Endothelial cell of umbilical vein (primary cell): Measurements from ENCODE around the gene ZFHX2. TPM values are rescaled to one million over a fixed set of nuclear protein-coding genes. Genes with fewer than 3 reads are reported as not detected.

Source experiments
- BruUV-seq: library from RNA; stranded (reverse); fragments of 400-500 nt; replicated peaks from 2 replicates; lab custom pipeline; 2021; lab: Mats Ljungman, UMichigan
- CTCF ChIA-PET: fragments of 300-600, 350-600 bp; sonication (Branson Sonifier 250); formaldehyde crosslinking; loops from one replicate; lab custom pipeline; 2021; ENCODE audit warnings: antibody characterized with exemption, inconsistent platforms; lab: Charles Lee
- POLR2A ChIA-PET: fragments of 300-600, 350-600 bp; sonication (Branson Sonifier 250); formaldehyde crosslinking; loops from one replicate; lab custom pipeline; 2021; ENCODE audit warnings: antibody characterized with exemption, inconsistent platforms; lab: Charles Lee
- DNase-seq: peaks from one replicate; pipeline ENCODE4 v3.0.0-alpha.2; 2011; ENCODE audit warnings: low read depth, low spot score
- FAIRE-seq: peaks from 2 replicates; lab custom pipeline; 2011; peaks lifted over from hg19 to GRCh38; lab: Jason Lieb, UNC
- H2AFZ ChIP-seq: 2 replicates; pipeline ENCODE4 v1.6.0; 2012; ENCODE audit warnings: low read depth, low read length, control low read depth, inconsistent platforms
- H3K27ac ChIP-seq: 2 replicates; pipeline ENCODE4 v1.5.1; 2011; ENCODE audit warnings: low read depth, mild to moderate bottlenecking, control low read depth, low read length, moderate library complexity; ENCODE audit not compliant: insufficient read depth
- H3K27me3 ChIP-seq, 2 experiments: 2 replicates each; pipeline versions ENCODE4 v1.6.0 to v1.6.1; 2011; ENCODE audit warnings: low read length in 2 of 2, mixed read lengths in 1 of 2; ENCODE audit not compliant: control insufficient read depth in 2 of 2, insufficient read depth in 2 of 2
- H3K36me3 ChIP-seq, 2 experiments: 2 replicates in 1 of 2; 3 replicates in 1 of 2; pipeline ENCODE4 v1.5.1; 2011; ENCODE audit warnings: low read length in 2 of 2, mild to moderate bottlenecking in 1 of 2, moderate library complexity in 1 of 2; ENCODE audit not compliant: control insufficient read depth in 2 of 2, insufficient read depth in 2 of 2; ENCODE audit errors: extremely low read depth in 1 of 2
- H3K4me1 ChIP-seq: 3 replicates; pipeline ENCODE4 v1.5.1; 2011; ENCODE audit warnings: mild to moderate bottlenecking, low read length; ENCODE audit not compliant: control insufficient read depth, insufficient read depth; ENCODE audit errors: extremely low read depth
- H3K4me2 ChIP-seq: 2 replicates; pipeline ENCODE4 v1.6.1; 2011; ENCODE audit warnings: low read length, control low read depth, mixed read lengths; ENCODE audit not compliant: insufficient read depth
- H3K4me3 ChIP-seq, 3 experiments: fragments of 200-600 bp in 1 of 3; sonication (generic), shearing (Covaris generic) in 1 of 3; replicated peaks in 1 of 3; 2 replicates each; pipeline ENCODE4 v1.5.1; 2011 to 2016; ENCODE audit warnings: control low read depth in 3 of 3, low read length in 3 of 3, mild to moderate bottlenecking in 2 of 3, inconsistent platforms in 1 of 3, low read depth in 1 of 3, moderate library complexity in 1 of 3; ENCODE audit not compliant: insufficient read depth in 1 of 3
- H3K79me2 ChIP-seq: 2 replicates; pipeline ENCODE4 v1.6.0; 2012; ENCODE audit warnings: low read length, inconsistent platforms; ENCODE audit not compliant: control insufficient read depth, insufficient read depth
- H3K9ac ChIP-seq: replicated peaks from 2 replicates; pipeline ENCODE3; 2011; ENCODE audit warnings: low read length, control low read depth; ENCODE audit not compliant: insufficient read depth; ENCODE audit errors: extremely low read depth
- H3K9me1 ChIP-seq: replicated peaks from 3 replicates; pipeline ENCODE4 v1.6.0; 2011; ENCODE audit warnings: mild to moderate bottlenecking, low read length; ENCODE audit not compliant: control insufficient read depth, insufficient read depth; ENCODE audit errors: extremely low read depth
- H3K9me3 ChIP-seq: replicated peaks from 2 replicates; pipeline ENCODE4 v1.5.1; 2012; ENCODE audit warnings: low read length, inconsistent platforms; ENCODE audit not compliant: control insufficient read depth, insufficient read depth
- H4K20me1 ChIP-seq: replicated peaks from 2 replicates; pipeline ENCODE3; 2011; ENCODE audit warnings: mild to moderate bottlenecking, low read length; ENCODE audit not compliant: control insufficient read depth, insufficient read depth; ENCODE audit errors: extremely low read depth
- CTCF ChIP-seq, 2 donors: IDR thresholded peaks; 1 replicate in 1 of 2; 2 replicates in 1 of 2; pipeline ENCODE4 v1.5.1; 2011; ENCODE audit warnings: low read length in 2 of 2, mild to moderate bottlenecking in 2 of 2, moderate library complexity in 2 of 2, control low read depth in 1 of 2, inconsistent platforms in 1 of 2, low read depth in 1 of 2; ENCODE audit not compliant: insufficient read depth in 1 of 2; ENCODE audit errors: extremely low read depth in 1 of 2
- EZH2 ChIP-seq: IDR thresholded peaks from 2 replicates; pipeline ENCODE4 v1.6.1; 2012; ENCODE audit warnings: borderline replicate concordance, low read depth, mild to moderate bottlenecking, moderate library complexity, low read length, inconsistent platforms; ENCODE audit not compliant: severe bottlenecking
- FOS ChIP-seq: IDR thresholded peaks from 2 replicates; pipeline ENCODE4 v1.6.1; 2011; ENCODE audit warnings: mild to moderate bottlenecking, low read length, moderate library complexity, borderline replicate concordance; ENCODE audit not compliant: insufficient read depth
- GATA2 ChIP-seq: IDR thresholded peaks from 2 replicates; pipeline ENCODE4 v1.7.0; 2011; ENCODE audit warnings: low read depth, mild to moderate bottlenecking, moderate library complexity, mixed read lengths, low read length; ENCODE audit not compliant: insufficient read length, insufficient read depth
- JUN ChIP-seq: IDR thresholded peaks from 2 replicates; pipeline ENCODE4 v1.6.1; 2011; ENCODE audit warnings: borderline replicate concordance, low read depth; ENCODE audit not compliant: insufficient read length, insufficient read depth
- MAX ChIP-seq: IDR thresholded peaks from 2 replicates; pipeline ENCODE4 v1.6.1; 2011; ENCODE audit not compliant: insufficient read depth, insufficient read length
- MYC ChIP-seq: IDR thresholded peaks from one replicate; pipeline ENCODE4 v1.6.1; 2011; ENCODE audit warnings: mild to moderate bottlenecking, low read depth, low read length
- POLR2A ChIP-seq: IDR thresholded peaks from 2 replicates; pipeline ENCODE4 v1.6.1; 2012; ENCODE audit warnings: low read depth, mild to moderate bottlenecking, control low read depth, low read length
- POLR2AphosphoS5 ChIP-seq: IDR thresholded peaks from 2 replicates; pipeline ENCODE4 v1.6.1; 2012; ENCODE audit warnings: low read depth, mild to moderate bottlenecking, control low read depth, low read length, moderate library complexity; ENCODE audit not compliant: insufficient read depth
- dilution Hi-C: fragments of 300-500 bp; cut with MboI; formaldehyde crosslinking; loops from one replicate; pipeline ENCODE4 v1.15.0; 2019; ENCODE audit warnings: low sequenced_read_pairs; ENCODE audit not compliant: extremely low pct_ligation_motif_present
- intact Hi-C: fragments of 100-400 bp; cut with micrococcal nuclease; formaldehyde crosslinking; loops from one replicate; pipeline ENCODE4 v1.10.0; 2022
- polyA plus RNA-seq, 4 experiments: library from polyadenylated mRNA; depleted of rRNA in 3 of 4; stranded (reverse) in 3 of 4; unstranded in 1 of 4; fragments of >200 nt; gene quantifications; 2 replicates each; pipeline versions ENCODE4 v1.2.1 to v1.2.3, GENCODE V29; 2011 to 2012; ENCODE audit warnings: missing spikeins in 1 of 4
- total RNA-seq: library from RNA; stranded (reverse); gene quantifications from 2 replicates; pipeline ENCODE4 v1.2.3, GENCODE V29; 2021

Gene ZFHX2
- total and polyA plus RNA-seq, 2 donors (not counting 3 experiments of a cell fraction or from before 2014, with no cell fraction given): 0.25 to 2.3 TPM

DNA sequence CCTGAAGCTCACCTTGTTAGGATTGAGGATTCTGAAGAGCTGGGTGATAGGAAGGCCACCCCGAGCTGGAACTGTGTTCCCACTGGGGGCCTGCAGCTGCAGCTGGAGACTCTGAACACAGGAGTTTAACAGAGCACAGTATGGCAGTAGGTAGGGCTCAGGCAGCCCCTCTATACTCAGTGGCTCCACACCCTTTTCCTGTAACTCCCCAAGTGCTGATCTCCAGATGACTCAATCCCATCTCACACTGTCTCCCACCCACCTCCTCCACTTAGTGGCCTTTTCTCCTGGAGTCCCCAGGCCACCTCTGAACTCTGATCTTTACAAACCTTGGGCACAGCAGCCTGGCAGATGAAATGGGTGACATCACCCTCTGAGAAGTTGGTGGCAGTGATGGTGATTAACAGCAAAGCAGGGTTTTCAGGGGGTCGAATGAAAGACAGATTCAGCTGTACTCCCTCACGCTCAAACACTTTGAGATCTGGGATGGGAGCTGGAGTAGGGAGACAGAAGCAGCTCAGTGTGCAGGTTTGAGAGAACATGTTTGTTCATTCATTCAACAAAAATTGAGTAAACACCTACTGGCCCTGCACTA lies 8.5 kb upstream of the ZFHX2 start:
- Histone ChIP-seq H3K79me2 (peaks cover 11% of the 10 kb centered on the region), H4K20me1 (no peaks in the 10 kb centered on the region), H3K4me2 (no peak overlapping the region), H3K4me3 (no peak overlapping the region), H2AFZ (no peak overlapping the region), H3K9ac (no peak overlapping the region), H3K27ac (no peak overlapping the region), H3K36me3 (peaks cover 0 to 11% of the 10 kb centered on the region in 2 experiments), H3K9me1 (no peaks in the 10 kb centered on the region), H3K9me3 (no peaks in the 10 kb centered on the region), H3K27me3 (no peaks in the 10 kb centered on the region), H3K4me1 (peaks cover 11% of the 10 kb centered on the region)
- POLR2A ChIA-PET: interaction anchor here (1.2 kb wide), 1 partner anchor 82 kb away, joined by 5 read pairs; no protein-coding TSS in a partner anchor
- FAIRE-seq (no peak), DNase-seq (no peak)
- CTCF ChIA-PET: interaction anchor here (0.5 to 12.3 kb wide), 20 partner anchors 9 to 1708 kb away, joined by 3 to 416 read pairs (median 6); partner anchors contain the start of genes NGDN, PABPN1 and ZFHX2
- no TSS peak for BruUV-seq
- intact Hi-C loops: no loop called here
- TF ChIP-seq JUN (no peak), POLR2A (no peak), FOS (no peak), MAX (no peak), CTCF (IDR thresholded peaks at IDR 0.05; ENCODE audit: extremely low read depth in 1 of 2, insufficient read depth in 1 of 2, low read depth in 1 of 2, low read length in 2 of 2) (no peak), EZH2 (no peak), GATA2 (no peak), POLR2AphosphoS5 (no peak), MYC (no peak)
- dilution Hi-C loops: no loop called here
